Activated B cell treated with CpG ODN at 0.5 μM for 24 hours (primary cell): Measurements from ENCODE around the gene MCF2L2. TPM values are rescaled to one million over a fixed set of nuclear protein-coding genes. Genes with fewer than 3 reads are reported as not detected.
"Not testable (repeated sequence)": the region's sequence is repeated elsewhere in the genome, so short reads cannot be mapped to it uniquely, and the experiment has no call there.

Source experiments
- ATAC-seq: fragments of 200-7000 bp; cut with Tn5 transposase; one replicate; pipeline ENCODE4 v1.10.0; 2021; ENCODE audit warnings: low read depth, mild to moderate bottlenecking, moderate library complexity
- CTCF ChIA-PET: fragments of 350-600 bp; sonication (Branson Sonifier 250); formaldehyde crosslinking; loops from one replicate; lab custom pipeline; 2021; ENCODE audit warnings: antibody characterized with exemption; lab: Charles Lee
- POLR2A ChIA-PET: fragments of 350-600 bp; sonication (Branson Sonifier 250); formaldehyde crosslinking; loops from one replicate; lab custom pipeline; 2021; ENCODE audit warnings: antibody characterized with exemption; lab: Charles Lee
- DNase-seq: peaks from one replicate; pipeline ENCODE4 v3.0.0; 2022
- H3K27ac Mint-ChIP-seq: one replicate; pipeline ENCODE4 v1.8.0; 2020; ENCODE audit warnings: mixed read lengths
- H3K27me3 Mint-ChIP-seq: one replicate; pipeline ENCODE4 v1.8.0; 2021; ENCODE audit warnings: mixed read lengths
- H3K36me3 Mint-ChIP-seq: one replicate; pipeline ENCODE4 v1.8.0; 2021; ENCODE audit warnings: low read depth, mixed read lengths
- H3K4me1 Mint-ChIP-seq: one replicate; pipeline ENCODE4 v1.8.0; 2021; ENCODE audit warnings: mixed read lengths
- H3K4me3 Mint-ChIP-seq: one replicate; pipeline ENCODE4 v1.8.0; 2020; ENCODE audit warnings: mild to moderate bottlenecking, mixed read lengths
- H3K9me3 Mint-ChIP-seq: one replicate; pipeline ENCODE4 v1.8.0; 2020; ENCODE audit warnings: mixed read lengths
- CTCF ChIP-seq: fragments of 200-600 bp; IDR thresholded peaks from one replicate; pipeline ENCODE4 v1.8.0; 2022; ENCODE audit warnings: antibody characterized with exemption, mild to moderate bottlenecking
- intact Hi-C: fragments of 100-400 bp; cut with micrococcal nuclease; formaldehyde crosslinking; loops from one replicate; pipeline ENCODE4 v1.15.1; 2024
- total RNA-seq: library from RNA; stranded (reverse); gene quantifications from 2 replicates; pipeline ENCODE4 v1.2.3, GENCODE V29; 2022

Gene MCF2L2
- total RNA-seq, 1 donor from 2014 or later: 2.4 TPM

DNA sequence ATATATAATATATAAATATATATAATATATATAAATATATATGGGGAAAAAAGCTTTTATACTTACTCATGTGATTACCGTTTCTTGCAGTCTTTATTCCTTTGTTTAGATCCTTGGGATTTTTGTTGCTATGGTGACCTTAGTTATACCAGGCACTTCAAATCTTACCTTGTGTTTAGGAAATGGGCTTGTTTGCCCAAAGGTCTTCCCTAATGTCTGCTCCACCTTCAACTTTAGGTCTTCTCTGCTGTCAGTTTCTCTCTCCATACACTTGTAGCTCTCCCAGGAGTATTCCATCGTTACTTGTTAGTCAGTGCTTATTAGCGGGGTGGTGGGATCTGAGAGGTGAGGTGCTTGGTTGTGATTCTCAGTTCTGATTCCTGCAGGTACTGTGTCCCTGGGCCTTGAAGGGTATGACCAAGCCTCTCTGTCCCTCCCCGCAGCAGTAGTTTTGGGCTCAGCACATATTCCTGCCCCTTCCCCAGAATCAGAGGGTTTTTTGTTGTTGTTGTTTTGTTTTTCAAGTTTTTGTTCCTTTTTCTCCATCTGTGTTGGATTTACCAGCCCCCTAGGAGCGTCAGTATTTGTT lies 256.3 kb downstream of the MCF2L2 start:
- Mint-ChIP-seq H3K36me3 (no peaks in the 10 kb centered on the region), H3K9me3 (peaks cover 10% of the 10 kb centered on the region), H3K27ac (no peak overlapping the region), H3K27me3 (peaks cover 73% of the 10 kb centered on the region), H3K4me3 (no peak overlapping the region), H3K4me1 (no peaks in the 10 kb centered on the region)
- intact Hi-C loops: no loop called here
- no peak for DNase-seq
- ChIA-PET POLR2A (no interaction called here), CTCF (no interaction called here)
- no peak for TF ChIP-seq CTCF
- ATAC-seq: no peak

DNA sequence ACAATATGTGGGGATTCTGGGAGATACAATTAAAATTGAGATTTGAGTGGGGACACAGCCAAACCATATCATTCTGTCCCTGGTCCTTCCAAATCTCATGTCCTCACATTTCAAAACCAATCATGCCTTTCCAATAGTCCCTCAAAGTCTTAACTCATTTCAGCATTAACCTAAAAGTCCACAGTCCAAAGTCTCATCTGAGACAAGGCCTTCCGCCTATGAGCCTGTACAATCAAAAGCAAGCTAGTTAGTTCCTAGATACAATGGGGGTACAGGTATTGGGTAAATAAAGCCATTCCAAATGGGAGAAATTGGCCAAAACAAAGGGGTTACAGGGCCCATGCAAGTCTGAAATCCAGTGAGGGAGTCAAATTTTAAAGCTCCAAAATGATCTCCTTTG lies 260.4 kb downstream of the MCF2L2 start:
- intact Hi-C loops, DNase-seq, ATAC-seq, CTCF ChIA-PET, H3K4me1 Mint-ChIP-seq, H3K4me3 Mint-ChIP-seq, POLR2A ChIA-PET, H3K27ac Mint-ChIP-seq, H3K36me3 Mint-ChIP-seq: not testable (repeated sequence)
- Mint-ChIP-seq H3K27me3 (peaks cover 58% of the 10 kb centered on the region), H3K9me3 (peaks cover 13% of the 10 kb centered on the region)

DNA sequence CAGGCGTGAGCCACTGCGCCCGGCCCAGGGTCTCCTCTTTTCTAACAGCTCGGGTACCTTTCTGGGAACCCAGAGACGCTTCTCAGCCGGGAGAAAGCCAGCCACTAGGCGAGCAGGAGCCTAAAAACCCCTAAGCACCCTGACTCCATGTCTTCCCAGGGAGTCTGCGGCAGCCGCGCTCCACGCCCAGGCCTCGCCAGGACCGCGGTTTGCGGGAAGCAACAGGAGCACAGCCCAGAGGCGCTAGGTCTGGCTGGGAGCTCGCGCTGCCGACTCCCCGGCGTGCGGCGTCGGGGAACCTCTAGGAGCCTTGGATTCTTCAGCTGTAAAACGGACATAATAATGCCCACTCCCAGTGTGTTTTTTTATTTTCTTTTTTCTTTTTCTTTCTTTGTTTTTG lies 264.9 kb downstream of the MCF2L2 start:
- ChIA-PET POLR2A (no interaction called here), CTCF (no interaction called here)
- intact Hi-C loops: loop anchor here (2.0 to 5.0 kb wide), 2 partner anchors 15 to 41 kb away; no protein-coding TSS in a partner anchor
- Mint-ChIP-seq H3K4me1 (peaks cover 25% of the 10 kb centered on the region), H3K27me3 (peaks cover 52% of the 10 kb centered on the region), H3K36me3 (no peaks in the 10 kb centered on the region), H3K4me3 (peak overlapping the region; percentile 53), H3K27ac (no peak overlapping the region), H3K9me3 (peaks cover 3% of the 10 kb centered on the region)
- no peak for TF ChIP-seq CTCF
- ATAC-seq (no peak), DNase-seq (no peak)

DNA sequence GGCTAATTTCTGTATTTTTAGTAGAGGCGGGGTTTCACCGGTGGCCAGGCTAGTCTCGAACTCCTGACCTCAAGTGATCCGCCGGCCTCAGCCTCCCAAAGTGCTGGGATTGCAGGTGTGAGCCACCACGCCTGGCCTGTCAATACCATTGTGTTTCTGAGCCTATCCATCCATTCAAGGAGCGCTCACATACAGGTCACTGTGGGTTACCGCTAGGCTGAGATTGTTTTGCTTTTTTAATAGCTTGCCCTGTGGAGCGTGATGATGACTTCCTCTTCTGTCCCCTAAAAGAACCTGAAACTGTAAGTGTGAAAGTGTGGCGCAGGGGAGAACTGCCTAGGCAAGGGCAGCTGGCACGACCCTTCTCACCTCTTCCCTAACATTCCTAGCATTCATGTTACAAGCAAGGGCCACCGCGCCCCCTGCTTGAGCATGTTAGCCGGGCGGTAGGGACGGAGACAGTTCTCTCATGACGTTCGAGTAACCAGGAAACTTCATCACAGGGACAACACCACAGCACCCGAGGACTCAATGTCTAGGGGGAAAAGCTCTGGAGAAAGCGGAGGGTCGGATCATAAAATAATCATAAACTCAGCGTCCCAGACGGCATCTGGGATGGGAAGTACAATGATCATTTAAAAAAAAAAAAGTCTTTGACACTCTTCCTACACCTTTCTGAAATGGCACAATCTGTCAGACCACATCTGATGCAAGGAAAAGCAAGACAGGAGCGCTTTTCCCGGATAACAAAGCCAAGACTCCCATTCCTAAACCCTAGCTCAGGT lies 266.7 kb downstream of the MCF2L2 start:
- ChIA-PET POLR2A (interaction anchor here (0.7 to 1.3 kb wide), 4 partner anchors 9 to 266 kb away, joined by 3 to 4 read pairs (median 3); partner anchors contain the start of genes MCCC1 and MCF2L2), CTCF (interaction anchor here (1.2 kb wide), 2 partner anchors 22 to 221 kb away, joined by 3 to 4 read pairs; no protein-coding TSS in a partner anchor)
- Mint-ChIP-seq H3K4me1 (peaks cover 34% of the 10 kb centered on the region), H3K27me3 (peaks cover 48% of the 10 kb centered on the region), H3K36me3 (no peaks in the 10 kb centered on the region), H3K27ac (peak overlapping the region; percentile 77), H3K4me3 (peak overlapping the region; percentile 81), H3K9me3 (peaks cover 3% of the 10 kb centered on the region)
- intact Hi-C loops: loop anchor here (1.0 to 5.0 kb wide), 5 partner anchors 17 to 1137 kb away; partner anchors contain the start of genes MCCC1 and PSMD2
- DNase-seq: peak; percentile 36
- no peak for TF ChIP-seq CTCF
- peak; percentile 78 for ATAC-seq

- Mint-ChIP-seq H3K27me3 (peaks cover 49% of the 10 kb centered on the region), H3K36me3 (no peaks in the 10 kb centered on the region), H3K4me3 (no peak overlapping the region), H3K9me3 (no peaks in the 10 kb centered on the region), H3K4me1 (peaks cover 34% of the 10 kb centered on the region), H3K27ac (no peak overlapping the region)
- ChIA-PET POLR2A (no interaction called here), CTCF (no interaction called here)
- DNase-seq (no peak), ATAC-seq (no peak)
- intact Hi-C loops: loop anchor here (1.0 to 5.0 kb wide), 3 partner anchors 38 to 1138 kb away; partner anchors contain the start of gene PSMD2
- TF ChIP-seq CTCF: no peak
Measured at GRCh38 chr3:183160616-183161015, 267.8 kb downstream of the MCF2L2 start.
